Measurements from ENCODE around the gene AR.

DNA sequence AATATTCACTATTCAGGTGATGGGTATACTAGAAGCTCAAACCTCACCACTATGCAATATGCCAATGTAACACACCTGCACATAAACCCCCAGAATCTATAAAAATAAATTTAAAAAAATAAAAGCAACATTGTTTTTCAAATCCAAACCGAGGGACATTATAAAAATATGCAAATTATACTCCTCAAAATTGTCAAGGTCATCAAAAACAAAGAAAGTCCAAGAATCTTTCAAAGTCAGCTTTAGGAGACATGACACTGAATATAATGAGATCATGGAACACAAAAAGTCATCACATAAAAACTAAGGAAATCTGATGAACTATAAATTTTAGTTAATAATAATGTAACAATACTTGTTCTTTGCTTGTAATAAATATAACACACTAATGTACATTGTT lies 43.2 kb upstream of the AR start:
- TF ChIP-seq POLR2A (IDR thresholded peaks at IDR 0.05), result no peak
- TF ChIP-seq, protein P1, sequence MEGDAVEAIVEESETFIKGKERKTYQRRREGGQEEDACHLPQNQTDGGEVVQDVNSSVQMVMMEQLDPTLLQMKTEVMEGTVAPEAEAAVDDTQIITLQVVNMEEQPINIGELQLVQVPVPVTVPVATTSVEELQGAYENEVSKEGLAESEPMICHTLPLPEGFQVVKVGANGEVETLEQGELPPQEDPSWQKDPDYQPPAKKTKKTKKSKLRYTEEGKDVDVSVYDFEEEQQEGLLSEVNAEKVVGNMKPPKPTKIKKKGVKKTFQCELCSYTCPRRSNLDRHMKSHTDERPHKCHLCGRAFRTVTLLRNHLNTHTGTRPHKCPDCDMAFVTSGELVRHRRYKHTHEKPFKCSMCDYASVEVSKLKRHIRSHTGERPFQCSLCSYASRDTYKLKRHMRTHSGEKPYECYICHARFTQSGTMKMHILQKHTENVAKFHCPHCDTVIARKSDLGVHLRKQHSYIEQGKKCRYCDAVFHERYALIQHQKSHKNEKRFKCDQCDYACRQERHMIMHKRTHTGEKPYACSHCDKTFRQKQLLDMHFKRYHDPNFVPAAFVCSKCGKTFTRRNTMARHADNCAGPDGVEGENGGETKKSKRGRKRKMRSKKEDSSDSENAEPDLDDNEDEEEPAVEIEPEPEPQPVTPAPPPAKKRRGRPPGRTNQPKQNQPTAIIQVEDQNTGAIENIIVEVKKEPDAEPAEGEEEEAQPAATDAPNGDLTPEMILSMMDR (IDR thresholded peaks at IDR 0.05), result no peak

Data from ovary (tissue), 3 donors.